OCI-M2 (cell line): Measurements from ENCODE around the gene CCDC127.

ENCODE experiments used
- DNase-seq: peaks from one replicate; lab custom pipeline; 2025; ENCODE audit not compliant: unreplicated experiment; lab: John Stamatoyannopoulos, UW

CCDC127 gene

DNA sequence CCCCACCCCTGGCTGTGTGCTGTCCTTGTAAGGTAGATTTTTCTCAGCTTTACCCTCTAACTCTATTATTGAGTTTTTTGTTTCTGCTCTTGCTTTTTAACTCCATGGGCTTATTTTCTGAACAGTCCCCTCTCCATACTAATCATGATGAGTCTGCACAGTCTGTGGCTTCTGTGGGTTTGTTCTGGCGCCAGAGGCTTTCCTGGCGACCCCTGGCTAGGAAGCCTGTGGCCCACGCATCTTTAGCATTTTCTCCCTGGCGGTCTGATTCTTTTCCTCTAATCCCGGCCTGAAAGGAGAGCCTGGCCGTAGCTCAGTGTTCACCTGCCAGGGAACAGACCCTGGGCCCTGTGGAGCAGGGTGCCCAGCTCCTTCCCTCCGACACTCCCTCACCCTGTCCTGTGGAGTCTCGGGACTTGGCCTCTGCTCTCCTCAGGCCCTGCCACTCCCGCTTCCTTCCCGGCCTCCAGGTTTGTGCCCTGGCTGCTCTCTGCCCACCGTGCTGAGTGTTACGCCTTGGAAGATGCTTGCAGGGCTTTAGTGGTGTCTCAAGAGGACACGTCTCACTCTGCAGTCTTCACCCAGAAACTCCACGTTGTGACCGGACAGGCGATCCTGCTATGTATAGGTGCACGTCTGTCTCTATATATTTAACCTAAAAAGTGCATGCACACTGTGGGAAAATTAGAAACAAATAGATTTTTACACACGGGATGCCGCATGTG is 58.3 kb downstream of the CCDC127 start:
- DNase-seq, result no peak

DNA sequence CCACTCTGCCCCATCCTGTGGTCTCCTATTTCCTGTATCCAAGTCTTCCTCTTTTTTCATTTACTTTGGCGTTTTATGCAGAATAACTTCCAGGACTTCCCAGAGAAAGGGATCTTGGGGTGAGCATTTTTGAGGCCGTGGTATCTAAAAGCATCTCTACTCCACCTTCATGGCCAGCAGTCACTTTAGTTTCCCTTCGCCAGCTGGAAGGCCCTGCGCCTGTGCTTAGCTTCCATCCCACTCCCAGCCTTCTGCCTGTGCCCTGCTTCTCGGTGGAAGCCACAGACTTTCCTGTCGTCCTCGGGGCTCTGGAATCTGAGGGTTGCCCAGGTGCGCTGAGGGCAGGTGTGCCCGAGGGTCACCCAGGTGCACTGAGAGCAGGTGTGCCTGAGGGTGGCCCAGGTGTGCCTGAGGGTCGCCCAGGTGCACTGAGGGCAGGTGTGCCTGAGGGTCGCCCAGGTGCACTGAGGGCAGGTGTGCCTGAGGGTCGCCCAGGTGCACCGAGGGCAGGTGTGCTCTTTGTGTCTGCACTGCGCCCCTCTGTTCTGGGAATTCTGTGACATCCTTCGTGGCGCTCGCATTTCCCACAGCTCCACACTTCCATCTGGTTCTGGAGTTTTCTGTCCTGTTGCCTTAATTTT is 59.0 kb downstream of the CCDC127 start:
- DNase-seq, result no peak

- DNase-seq, result no peak
Observed at GRCh38 chr5:157801-158200, 60.2 kb downstream of the CCDC127 start.

DNA sequence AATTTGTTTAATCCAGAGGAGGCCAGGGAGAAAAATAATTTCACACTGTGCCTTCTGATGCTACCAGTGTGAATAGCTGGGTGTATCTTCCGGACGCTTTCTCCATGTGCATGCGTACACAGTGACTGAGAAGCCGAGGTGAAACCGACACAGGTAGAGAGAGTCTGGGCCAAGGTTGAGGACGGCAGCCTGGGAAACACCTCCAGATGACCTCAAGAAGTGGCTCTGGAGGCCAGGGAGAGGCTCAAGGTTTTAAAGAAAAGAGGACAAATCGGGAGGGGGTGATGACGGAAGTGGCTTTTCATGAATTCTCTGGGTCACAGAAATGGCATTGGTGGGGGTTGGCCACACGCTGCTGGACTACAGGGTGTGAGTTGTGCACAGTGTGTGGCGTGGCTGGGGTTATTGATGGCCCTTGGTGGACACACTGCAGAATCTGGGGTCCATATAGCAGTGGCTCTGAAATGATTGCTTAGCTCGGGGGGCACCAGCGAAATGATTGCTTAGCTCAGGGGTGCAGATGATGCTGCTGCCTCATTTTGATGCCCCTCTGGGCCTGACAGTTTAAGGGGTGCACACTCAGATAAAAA is 60.7 kb downstream of the CCDC127 start:
- no peak for DNase-seq

DNA sequence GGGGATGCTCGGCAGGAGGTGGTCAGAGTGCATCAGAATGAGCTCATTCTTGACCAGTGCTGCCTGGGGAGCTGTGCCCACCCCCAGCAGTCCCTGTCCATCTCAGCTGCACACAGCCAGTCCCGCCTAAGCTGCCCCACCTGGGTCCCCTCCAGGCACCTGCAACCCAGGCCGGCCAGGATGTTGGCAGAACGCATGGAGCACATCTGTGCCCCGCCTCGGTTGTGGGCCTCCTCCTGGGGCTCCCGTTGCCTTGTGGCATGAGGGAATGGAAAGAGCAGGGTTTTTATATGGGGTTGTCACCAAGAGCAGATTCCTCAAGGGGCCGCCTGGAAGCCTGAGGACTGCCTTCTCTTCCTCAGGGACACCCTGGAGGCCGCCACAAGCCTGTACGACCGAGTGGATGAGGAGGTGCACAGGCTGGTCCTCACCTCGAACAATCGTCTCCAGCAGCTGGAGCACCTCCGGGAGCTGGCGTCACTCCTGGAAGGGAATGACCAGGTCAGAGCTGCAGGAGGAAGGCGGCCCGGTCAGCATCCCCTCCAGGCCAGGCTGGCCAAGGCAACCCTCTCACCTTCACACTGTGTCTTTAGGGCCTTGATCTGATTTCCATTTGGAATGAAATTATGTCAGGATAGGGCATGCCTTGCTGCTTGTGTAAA is 61.4 kb downstream of the CCDC127 start:
- no peak for DNase-seq

GRCh38 chr5:155651-156410 is 62.1 kb downstream of the CCDC127 start:
- no peak for DNase-seq

- no peak for DNase-seq
Observed at GRCh38 chr5:154826-155225, 63.1 kb downstream of the CCDC127 start.

GRCh38 chr5:154236-154635 is 63.7 kb downstream of the CCDC127 start:
- DNase-seq, result no peak

GRCh38 chr5:153256-153655 is 64.7 kb downstream of the CCDC127 start:
- DNase-seq, result no peak

- no peak for DNase-seq
Observed at GRCh38 chr5:152077-152476, 65.9 kb downstream of the CCDC127 start.

- no peak for DNase-seq
Observed at GRCh38 chr5:150746-151145, 67.2 kb downstream of the CCDC127 start.

GRCh38 chr5:149745-150485 is 68.0 kb downstream of the CCDC127 start:
- DNase-seq, result no peak

DNA sequence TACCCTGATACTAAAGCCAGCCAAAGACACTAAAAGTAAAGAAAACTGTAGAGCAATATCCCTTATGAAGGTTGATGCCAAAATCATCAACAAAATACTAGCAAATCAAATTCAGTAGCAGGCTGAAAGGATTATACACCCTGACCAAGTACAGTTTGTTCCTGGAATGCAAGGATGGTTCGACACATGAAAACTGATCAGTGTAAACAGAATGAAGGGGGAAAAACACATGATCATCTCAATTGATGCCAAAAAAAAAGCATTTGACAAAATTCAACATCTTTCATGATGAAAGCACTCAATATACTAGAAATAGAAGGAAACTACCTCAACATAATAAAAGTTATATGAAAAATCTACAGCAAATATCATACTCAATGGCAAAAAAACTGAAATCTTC is 70.2 kb downstream of the CCDC127 start:
- no peak for DNase-seq
